ENCODE data around the gene FGGY.
"Not testable (repeated sequence)": the region's sequence is repeated elsewhere in the genome, so short reads cannot be mapped to it uniquely, and the experiment has no call there.

Gene FGGY

DNA sequence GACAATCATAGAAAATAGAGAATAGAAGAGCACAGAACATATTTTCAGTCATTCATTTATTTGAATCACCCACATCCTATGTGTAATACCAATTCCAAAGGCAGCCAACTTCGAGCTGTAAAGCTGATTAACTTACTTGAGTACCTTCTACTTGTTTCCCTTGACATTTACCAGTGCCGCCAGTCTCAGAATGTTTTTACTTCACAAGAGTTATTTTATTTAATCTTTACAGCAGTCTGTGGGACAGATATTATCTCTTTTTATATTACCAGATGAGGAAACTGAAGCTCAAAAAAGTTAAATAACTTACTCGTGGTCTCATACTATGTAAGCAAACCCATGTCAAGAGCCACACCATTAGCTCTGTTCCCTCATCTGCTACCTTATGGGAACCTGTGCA lies 56.6 kb downstream of the FGGY start:
- Histone ChIP-seq H3K4me1 (ENCODE audit: control insufficient read depth, insufficient read depth, low read length) (no peaks in the 10 kb centered on the region), H3K4me3 (ENCODE audit: low read depth, low read length) (no peak overlapping the region), H3K36me3 (ENCODE audit: control insufficient read depth in 2 of 2, insufficient read depth in 1 of 2, low read length in 2 of 2) (no peaks in the 10 kb centered on the region), H3K27ac (ENCODE audit: extremely low read depth, low read depth, low read length) (no peak overlapping the region), H3K9me3 (ENCODE audit: control insufficient read depth, insufficient read depth, low read depth, low read length) (no peaks in the 10 kb centered on the region)
- TF ChIP-seq PRDM6 (tag by site-specific recombination; IDR thresholded peaks at IDR 0.05) = peak; percentile 80
- no peak for TF ChIP-seq ZNF423 (tag by site-specific recombination; IDR thresholded peaks at IDR 0.05)
- POLR2A ChIA-PET = no interaction called here
- CTCF ChIA-PET = no interaction called here

DNA sequence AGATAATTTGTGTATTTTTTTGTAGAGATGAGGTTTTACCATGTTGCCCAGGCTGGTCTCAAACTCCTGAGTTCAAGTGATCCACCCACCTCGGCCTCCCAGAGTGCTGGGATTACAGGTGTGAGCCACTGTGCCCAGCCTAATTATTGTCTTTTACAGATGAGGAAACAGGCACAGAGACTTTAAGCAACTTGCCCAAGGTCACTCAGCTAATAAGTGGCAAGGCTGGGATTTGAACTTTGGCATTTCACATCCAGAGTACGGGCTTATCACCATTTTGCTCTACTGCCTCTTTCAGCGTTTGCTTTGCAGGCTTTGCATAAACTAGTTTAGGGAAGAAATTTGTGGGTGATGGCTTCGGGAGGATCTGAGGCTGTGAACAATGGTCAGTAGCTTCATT lies 57.3 kb downstream of the FGGY start:
- H3K9me3 ChIP-seq (ENCODE audit: control insufficient read depth, insufficient read depth, low read depth, low read length); H3K4me3 ChIP-seq (ENCODE audit: low read depth, low read length); CTCF ChIA-PET; POLR2A ChIA-PET; H3K27ac ChIP-seq (ENCODE audit: extremely low read depth, low read depth, low read length); H3K36me3 ChIP-seq (ENCODE audit: control insufficient read depth in 2 of 2, insufficient read depth in 1 of 2, low read length in 2 of 2); H3K4me1 ChIP-seq (ENCODE audit: control insufficient read depth, insufficient read depth, low read length): not testable (repeated sequence)

GRCh38 chr1:59354709-59355337 lies 57.9 kb downstream of the FGGY start:
- POLR2A ChIA-PET = no interaction called here
- H3K27ac ChIP-seq (ENCODE audit: extremely low read depth, low read depth, low read length) = no peak overlapping the region
- no peak overlapping the region for H3K4me3 ChIP-seq (ENCODE audit: low read depth, low read length)
- TF ChIP-seq BCL11A (tag by site-specific recombination; IDR thresholded peaks at IDR 0.05; ENCODE audit: low read depth) = no peak
- peak; percentile 62; the same call in 1 of the 2 replicates for TF ChIP-seq EGR2 (tag by site-specific recombination; IDR thresholded peaks at IDR 0.05; ENCODE audit: low read depth)
- TF ChIP-seq GLIS1 (tag by site-specific recombination; IDR thresholded peaks at IDR 0.05) = 0 out of 2 replicates have a peak, but pooled peaks have one; percentile 30
- peak; percentile 70 for TF ChIP-seq ZFHX2 (tag by site-specific recombination; conservative IDR thresholded peaks at IDR 0.05)
- TF ChIP-seq ZNF341 (tag by site-specific recombination; IDR thresholded peaks at IDR 0.05; ENCODE audit: low read depth) = 0 out of 2 replicates have a peak, but pooled peaks have one; percentile 22
- TF ChIP-seq ZEB2 (tag by site-specific recombination; IDR thresholded peaks at IDR 0.05) = no peak
- peak; percentile 30; the same call in 1 of the 2 replicates for TF ChIP-seq SCRT2 (tag by site-specific recombination; IDR thresholded peaks at IDR 0.05)
- TF ChIP-seq ZNF549 (tag by site-specific recombination; IDR thresholded peaks at IDR 0.05) = no peak
- CTCF ChIA-PET = no interaction called here
- no peaks in the 10 kb centered on the region for H3K36me3 ChIP-seq (ENCODE audit: control insufficient read depth in 2 of 2, insufficient read depth in 1 of 2, low read length in 2 of 2)
- H3K4me1 ChIP-seq (ENCODE audit: control insufficient read depth, insufficient read depth, low read length) = no peaks in the 10 kb centered on the region
- H3K9me3 ChIP-seq (ENCODE audit: control insufficient read depth, insufficient read depth, low read depth, low read length) = no peaks in the 10 kb centered on the region

DNA sequence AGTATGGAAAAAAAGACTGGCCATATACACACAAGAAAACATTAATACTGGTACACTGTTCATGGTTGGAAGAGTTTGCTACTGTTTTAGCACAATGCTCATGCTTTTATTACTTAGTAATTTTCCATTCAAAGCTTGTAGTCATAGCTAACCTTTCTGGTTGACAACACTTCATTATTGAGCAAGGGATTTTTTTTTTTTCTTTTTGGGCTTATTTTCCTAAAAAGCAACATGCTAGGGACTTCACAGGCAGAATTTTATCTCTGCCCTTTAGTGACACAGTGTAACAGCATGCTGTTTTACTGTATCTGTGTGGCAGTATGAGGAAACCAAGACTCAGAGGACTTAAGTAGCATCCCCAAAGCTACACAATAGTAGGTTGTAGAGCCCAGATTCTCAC lies 58.5 kb downstream of the FGGY start:
- TF ChIP-seq ZSCAN30 (tag by site-specific recombination; IDR thresholded peaks at IDR 0.05) = no peak

DNA sequence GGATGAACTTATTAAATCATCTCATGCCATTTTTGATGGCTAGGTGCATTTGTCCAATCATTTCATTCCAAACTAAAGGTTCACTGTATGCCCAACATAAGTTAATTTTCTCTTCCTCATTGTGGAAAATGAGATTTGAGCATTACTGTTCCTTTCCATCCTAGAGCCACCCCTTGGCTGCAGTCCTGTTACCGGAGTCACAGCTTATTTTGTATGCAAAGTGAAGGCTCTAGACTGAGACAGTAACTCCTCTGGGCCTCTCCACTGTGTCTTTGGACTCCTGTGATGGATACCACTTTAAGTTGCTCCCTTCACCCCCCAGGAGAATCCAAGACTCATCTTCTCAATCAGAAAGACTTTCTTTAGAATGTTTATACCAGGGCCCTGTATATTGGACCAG lies 59.7 kb downstream of the FGGY start:
- Histone ChIP-seq H3K4me3 (ENCODE audit: low read depth, low read length) (no peak overlapping the region), H3K4me1 (ENCODE audit: control insufficient read depth, insufficient read depth, low read length) (no peaks in the 10 kb centered on the region), H3K9me3 (ENCODE audit: control insufficient read depth, insufficient read depth, low read depth, low read length) (no peaks in the 10 kb centered on the region), H3K27ac (ENCODE audit: extremely low read depth, low read depth, low read length) (no peak overlapping the region), H3K36me3 (ENCODE audit: control insufficient read depth in 2 of 2, insufficient read depth in 1 of 2, low read length in 2 of 2) (no peaks in the 10 kb centered on the region)
- CTCF ChIA-PET = no interaction called here
- POLR2A ChIA-PET = no interaction called here
- TF ChIP-seq, protein P1, sequence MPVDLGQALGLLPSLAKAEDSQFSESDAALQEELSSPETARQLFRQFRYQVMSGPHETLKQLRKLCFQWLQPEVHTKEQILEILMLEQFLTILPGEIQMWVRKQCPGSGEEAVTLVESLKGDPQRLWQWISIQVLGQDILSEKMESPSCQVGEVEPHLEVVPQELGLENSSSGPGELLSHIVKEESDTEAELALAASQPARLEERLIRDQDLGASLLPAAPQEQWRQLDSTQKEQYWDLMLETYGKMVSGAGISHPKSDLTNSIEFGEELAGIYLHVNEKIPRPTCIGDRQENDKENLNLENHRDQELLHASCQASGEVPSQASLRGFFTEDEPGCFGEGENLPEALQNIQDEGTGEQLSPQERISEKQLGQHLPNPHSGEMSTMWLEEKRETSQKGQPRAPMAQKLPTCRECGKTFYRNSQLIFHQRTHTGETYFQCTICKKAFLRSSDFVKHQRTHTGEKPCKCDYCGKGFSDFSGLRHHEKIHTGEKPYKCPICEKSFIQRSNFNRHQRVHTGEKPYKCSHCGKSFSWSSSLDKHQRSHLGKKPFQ (tag by site-specific recombination; IDR thresholded peaks at IDR 0.05) = no peak
- TF ChIP-seq, protein P2, sequence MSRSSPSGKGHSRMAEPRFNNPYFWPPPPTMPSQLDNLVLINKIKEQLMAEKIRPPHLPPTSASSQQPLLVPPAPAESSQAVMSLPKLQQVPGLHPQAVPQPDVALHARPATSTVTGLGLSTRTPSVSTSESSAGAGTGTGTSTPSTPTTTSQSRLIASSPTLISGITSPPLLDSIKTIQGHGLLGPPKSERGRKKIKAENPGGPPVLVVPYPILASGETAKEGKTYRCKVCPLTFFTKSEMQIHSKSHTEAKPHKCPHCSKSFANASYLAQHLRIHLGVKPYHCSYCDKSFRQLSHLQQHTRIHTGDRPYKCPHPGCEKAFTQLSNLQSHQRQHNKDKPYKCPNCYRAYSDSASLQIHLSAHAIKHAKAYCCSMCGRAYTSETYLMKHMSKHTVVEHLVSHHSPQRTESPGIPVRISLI (tag by site-specific recombination; IDR thresholded peaks at IDR 0.05) = no peak
- TF ChIP-seq ZNF747 (tag by site-specific recombination; IDR thresholded peaks at IDR 0.05) (no peak), KLF8 (tag by site-specific recombination; IDR thresholded peaks at IDR 0.05) (no peak), ZNF843 (tag by site-specific recombination; IDR thresholded peaks at IDR 0.05) (no peak), ZNF76 (tag by site-specific recombination; IDR thresholded peaks at IDR 0.05; ENCODE audit: borderline replicate concordance, low read depth) (no peak), ZNF791 (tag by site-specific recombination; IDR thresholded peaks at IDR 0.05) (no peak), ZNF354C (tag by site-specific recombination; IDR thresholded peaks at IDR 0.05; ENCODE audit: borderline replicate concordance, low read depth) (no peak)
- TF ChIP-seq, protein P3, sequence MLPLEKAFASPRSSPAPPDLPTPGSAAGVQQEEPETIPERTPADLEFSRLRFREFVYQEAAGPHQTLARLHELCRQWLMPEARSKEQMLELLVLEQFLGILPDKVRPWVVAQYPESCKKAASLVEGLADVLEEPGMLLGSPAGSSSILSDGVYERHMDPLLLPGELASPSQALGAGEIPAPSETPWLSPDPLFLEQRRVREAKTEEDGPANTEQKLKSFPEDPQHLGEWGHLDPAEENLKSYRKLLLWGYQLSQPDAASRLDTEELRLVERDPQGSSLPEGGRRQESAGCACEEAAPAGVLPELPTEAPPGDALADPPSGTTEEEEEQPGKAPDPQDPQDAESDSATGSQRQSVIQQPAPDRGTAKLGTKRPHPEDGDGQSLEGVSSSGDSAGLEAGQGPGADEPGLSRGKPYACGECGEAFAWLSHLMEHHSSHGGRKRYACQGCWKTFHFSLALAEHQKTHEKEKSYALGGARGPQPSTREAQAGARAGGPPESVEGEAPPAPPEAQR (tag by site-specific recombination; IDR thresholded peaks at IDR 0.05) = no peak

More for the DNA sequence above, 58.5 kb downstream of the FGGY start:
- H3K9me3 ChIP-seq (ENCODE audit: control insufficient read depth, insufficient read depth, low read depth, low read length) = no peaks in the 10 kb centered on the region
- H3K27ac ChIP-seq (ENCODE audit: extremely low read depth, low read depth, low read length) = no peak overlapping the region
- ChIA-PET CTCF (no interaction called here), POLR2A (no interaction called here)
- no peaks in the 10 kb centered on the region for H3K36me3 ChIP-seq (ENCODE audit: control insufficient read depth in 2 of 2, insufficient read depth in 1 of 2, low read length in 2 of 2)
- H3K4me3 ChIP-seq (ENCODE audit: low read depth, low read length) = no peak overlapping the region
- H3K4me1 ChIP-seq (ENCODE audit: control insufficient read depth, insufficient read depth, low read length) = no peaks in the 10 kb centered on the region

All from HEK293 (cell line).